MM.1S (cell line): Measurements from ENCODE around the gene YPEL2.
"Not testable (repeated sequence)": the region's sequence is repeated elsewhere in the genome, so short reads cannot be mapped to it uniquely, and the experiment has no call there.

Experiments used
- DNase-seq: peaks from one replicate; pipeline ENCODE4 v3.0.0-alpha.2; 2015
- H2AFZ ChIP-seq: fragments of 300-600 bp; sonication (generic); 2 replicates; pipeline ENCODE4 v1.6.0; 2016; ENCODE audit warnings: antibody characterized with exemption, low read length
- H3F3A ChIP-seq: fragments of 300-600 bp; sonication (generic); 2 replicates; pipeline ENCODE4 v1.6.1; 2016; ENCODE audit warnings: mild to moderate bottlenecking, antibody characterized with exemption, low read length, moderate library complexity, mixed read lengths; ENCODE audit not compliant: insufficient read depth
- H3K27ac ChIP-seq: fragments of 300-600 bp; sonication (generic); 2 replicates; pipeline ENCODE4 v1.5.1; 2016; ENCODE audit warnings: mild to moderate bottlenecking, low read length
- H3K27me3 ChIP-seq: fragments of 300-600 bp; sonication (generic); replicated peaks from 2 replicates; pipeline ENCODE4 v1.6.0; 2016; ENCODE audit warnings: low read length; ENCODE audit not compliant: insufficient read depth
- H3K36me3 ChIP-seq: fragments of 300-600 bp; sonication (generic); replicated peaks from 2 replicates; pipeline ENCODE4 v1.6.1; 2016; ENCODE audit warnings: mild to moderate bottlenecking, low read length, mixed read lengths; ENCODE audit not compliant: insufficient read depth
- H3K4me1 ChIP-seq: fragments of 300-600 bp; sonication (generic); 2 replicates; pipeline ENCODE4 v1.6.1; 2016; ENCODE audit warnings: low read length, mixed read lengths
- H3K4me2 ChIP-seq: fragments of 300-600 bp; sonication (generic); 2 replicates; pipeline ENCODE4 v1.6.0; 2016; ENCODE audit warnings: low read depth, low read length
- H3K4me3 ChIP-seq: fragments of 300-600 bp; sonication (generic); 2 replicates; pipeline ENCODE4 v1.5.1; 2016; ENCODE audit warnings: low read length, mixed read lengths
- H3K79me2 ChIP-seq: fragments of 300-600 bp; sonication (generic); 2 replicates; pipeline ENCODE4 v1.6.1; 2016; ENCODE audit warnings: mixed run types, low read length, mixed read lengths
- H3K9ac ChIP-seq: fragments of 300-600 bp; sonication (generic); 2 replicates; pipeline ENCODE4 v1.6.1; 2016; ENCODE audit warnings: low read length, mixed read lengths
- H3K9me2 ChIP-seq: fragments of 300-600 bp; sonication (generic); replicated peaks from 2 replicates; pipeline ENCODE4 v1.6.1; 2016; ENCODE audit warnings: mild to moderate bottlenecking, low read length, mixed read lengths; ENCODE audit not compliant: insufficient read depth
- H3K9me3 ChIP-seq: fragments of 300-600 bp; sonication (generic); replicated peaks from 2 replicates; pipeline ENCODE4 v1.6.1; 2016; ENCODE audit warnings: mild to moderate bottlenecking, low read length, mixed read lengths; ENCODE audit not compliant: insufficient read depth
- H4K20me1 ChIP-seq: fragments of 300-600 bp; sonication (generic); 2 replicates; pipeline ENCODE4 v1.6.1; 2016; ENCODE audit warnings: mild to moderate bottlenecking, low read length, moderate library complexity, mixed read lengths; ENCODE audit not compliant: insufficient read depth
- EZH2 ChIP-seq: fragments of 300-600 bp; sonication (generic); optimal IDR thresholded peaks from 2 replicates; pipeline ENCODE3; 2017; ENCODE audit warnings: low read depth, mild to moderate bottlenecking, antibody characterized with exemption, low read length, mixed read lengths
- EZH2phosphoT487 ChIP-seq: fragments of 300-600 bp; sonication (generic); IDR thresholded peaks from 2 replicates; pipeline ENCODE4 v1.6.1; 2018; ENCODE audit warnings: antibody characterized with exemption, low read length
- TF ChIP-seq, protein P1 (sequence below): fragments of 300-600 bp; sonication (generic); IDR thresholded peaks from 2 replicates; pipeline ENCODE4 v1.5.1; 2016; ENCODE audit warnings: antibody characterized with exemption, low read length, mixed read lengths

The YPEL2 gene

DNA sequence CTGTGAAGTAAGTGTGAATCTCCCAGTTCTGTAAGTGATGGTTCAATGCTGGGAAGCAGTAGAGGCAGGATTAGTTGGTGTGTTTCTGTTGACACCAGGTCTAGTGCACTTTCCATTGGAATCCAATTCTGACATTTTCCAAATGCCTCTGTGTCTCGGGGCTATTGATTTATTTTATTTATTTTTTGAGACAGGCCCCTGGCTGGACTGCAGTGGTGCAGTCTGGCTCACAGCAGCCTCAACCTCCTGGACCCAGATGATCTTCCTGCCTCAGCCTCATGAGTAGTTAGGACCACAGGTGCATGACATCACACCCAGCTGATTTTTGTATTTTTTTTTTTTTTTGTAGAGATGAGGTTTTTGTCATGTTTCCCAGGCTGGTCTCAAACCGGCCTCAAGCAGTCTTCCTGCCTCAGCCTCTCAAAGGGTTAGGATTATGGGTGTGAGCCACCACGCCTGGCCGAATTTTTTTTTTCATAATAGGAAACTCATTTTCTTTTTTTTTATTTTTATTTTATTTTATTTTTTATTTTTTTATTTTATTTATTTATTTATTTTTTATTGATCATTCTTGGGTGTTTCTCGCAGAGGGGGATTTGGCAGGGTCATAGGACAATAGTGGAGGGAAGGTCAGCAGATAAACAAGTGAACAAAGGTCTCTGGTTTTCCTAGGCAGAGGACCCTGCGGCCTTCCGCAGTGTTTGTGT lies 61.7 kb downstream of the YPEL2 start:
- TF ChIP-seq, protein P1, sequence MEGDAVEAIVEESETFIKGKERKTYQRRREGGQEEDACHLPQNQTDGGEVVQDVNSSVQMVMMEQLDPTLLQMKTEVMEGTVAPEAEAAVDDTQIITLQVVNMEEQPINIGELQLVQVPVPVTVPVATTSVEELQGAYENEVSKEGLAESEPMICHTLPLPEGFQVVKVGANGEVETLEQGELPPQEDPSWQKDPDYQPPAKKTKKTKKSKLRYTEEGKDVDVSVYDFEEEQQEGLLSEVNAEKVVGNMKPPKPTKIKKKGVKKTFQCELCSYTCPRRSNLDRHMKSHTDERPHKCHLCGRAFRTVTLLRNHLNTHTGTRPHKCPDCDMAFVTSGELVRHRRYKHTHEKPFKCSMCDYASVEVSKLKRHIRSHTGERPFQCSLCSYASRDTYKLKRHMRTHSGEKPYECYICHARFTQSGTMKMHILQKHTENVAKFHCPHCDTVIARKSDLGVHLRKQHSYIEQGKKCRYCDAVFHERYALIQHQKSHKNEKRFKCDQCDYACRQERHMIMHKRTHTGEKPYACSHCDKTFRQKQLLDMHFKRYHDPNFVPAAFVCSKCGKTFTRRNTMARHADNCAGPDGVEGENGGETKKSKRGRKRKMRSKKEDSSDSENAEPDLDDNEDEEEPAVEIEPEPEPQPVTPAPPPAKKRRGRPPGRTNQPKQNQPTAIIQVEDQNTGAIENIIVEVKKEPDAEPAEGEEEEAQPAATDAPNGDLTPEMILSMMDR = no peak
- no peak for TF ChIP-seq EZH2phosphoT487
- TF ChIP-seq EZH2 = no peak
- H3K9me2 ChIP-seq = no peaks in the 10 kb centered on the region
- H3F3A ChIP-seq = no peaks in the 10 kb centered on the region
- H3K4me2 ChIP-seq = no peak overlapping the region
- no peaks in the 10 kb centered on the region for H4K20me1 ChIP-seq
- H3K27me3 ChIP-seq = no peaks in the 10 kb centered on the region
- H3K79me2 ChIP-seq = no peaks in the 10 kb centered on the region
- H3K27ac ChIP-seq = no peak overlapping the region
- H3K9me3 ChIP-seq = no peaks in the 10 kb centered on the region
- H2AFZ ChIP-seq = no peak overlapping the region
- no peaks in the 10 kb centered on the region for H3K36me3 ChIP-seq
- DNase-seq = no peak
- no peak overlapping the region for H3K9ac ChIP-seq
- H3K4me1 ChIP-seq = no peaks in the 10 kb centered on the region
- no peak overlapping the region for H3K4me3 ChIP-seq

DNA sequence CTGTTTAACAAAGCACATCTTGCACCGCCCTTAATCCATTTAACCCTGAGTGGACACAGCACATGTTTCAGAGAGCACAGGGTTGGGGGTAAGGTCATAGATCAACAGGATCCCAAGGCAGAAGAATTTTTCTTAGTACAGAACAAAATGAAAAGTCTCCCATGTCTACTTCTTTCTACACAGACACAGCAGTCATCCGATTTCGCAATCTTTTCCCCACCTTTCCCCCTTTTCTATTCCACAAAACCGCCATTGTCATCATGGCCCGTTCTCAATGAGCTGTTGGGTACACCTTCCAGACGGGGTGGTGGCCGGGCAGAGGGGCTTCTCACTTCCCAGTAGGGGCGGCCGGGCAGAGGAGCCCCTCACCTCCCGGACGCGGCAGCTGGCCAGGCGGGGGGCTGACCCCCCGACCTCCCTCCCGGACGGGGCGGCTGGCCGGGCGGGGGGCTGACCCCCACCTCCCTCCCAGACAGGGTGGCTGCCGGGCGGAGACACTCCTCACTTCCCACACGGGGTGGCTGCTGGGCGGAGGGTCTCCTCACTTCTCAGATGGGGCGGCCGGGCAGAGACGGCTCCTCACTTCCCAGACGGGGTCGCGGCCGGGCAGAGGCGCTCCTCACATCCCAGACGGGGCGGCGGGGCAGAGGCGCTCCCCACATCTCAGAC lies 62.4 kb downstream of the YPEL2 start:
- H3K36me3 ChIP-seq, H3F3A ChIP-seq, H3K27me3 ChIP-seq, H2AFZ ChIP-seq, H3K79me2 ChIP-seq, H4K20me1 ChIP-seq, H3K9me2 ChIP-seq, H3K4me3 ChIP-seq, H3K4me2 ChIP-seq, H3K27ac ChIP-seq, H3K9ac ChIP-seq, H3K4me1 ChIP-seq, H3K9me3 ChIP-seq, DNase-seq: not testable (repeated sequence)

GRCh38 chr17:59396134-59396826 lies 64.8 kb downstream of the YPEL2 start:
- Histone ChIP-seq H3K4me3 (no peak overlapping the region), H3K79me2 (no peaks in the 10 kb centered on the region), H2AFZ (no peak overlapping the region), H3K9ac (no peak overlapping the region), H3K4me2 (no peak overlapping the region), H3K4me1 (no peaks in the 10 kb centered on the region), H3K9me3 (no peaks in the 10 kb centered on the region), H3F3A (no peaks in the 10 kb centered on the region), H3K27ac (no peak overlapping the region), H3K27me3 (no peaks in the 10 kb centered on the region), H4K20me1 (no peaks in the 10 kb centered on the region), H3K9me2 (no peaks in the 10 kb centered on the region), H3K36me3 (no peaks in the 10 kb centered on the region)
- TF ChIP-seq, protein P1 = no peak
- TF ChIP-seq EZH2phosphoT487 = no peak
- no peak for TF ChIP-seq EZH2
- no peak for DNase-seq
